Stimulated activated CD8-positive, alpha-beta memory T cell treated with anti-CD3 and anti-CD28 coated beads, Interleukin-15, amount 100 ng/mL, for 24 hours (primary cell): ENCODE measurements around the gene IL7R.
"Not testable (repeated sequence)": the region's sequence is repeated elsewhere in the genome, so short reads cannot be mapped to it uniquely, and the experiment has no call there.

Experiments used
- DNase-seq: peaks from one replicate; pipeline ENCODE4 v3.0.0-alpha.2; 2020; ENCODE audit warnings: low read depth

The IL7R gene

GRCh38 chr5:35877655-35878054 is 21.0 kb downstream of the IL7R start:
- no peak for DNase-seq

- no peak for DNase-seq
Observed at GRCh38 chr5:35878079-35878478, 21.4 kb downstream of the IL7R start.

GRCh38 chr5:35879096-35879495 is 22.4 kb downstream of the IL7R start:
- no peak for DNase-seq

GRCh38 chr5:35879649-35880048 is 23.0 kb downstream of the IL7R start:
- DNase-seq = no peak

- DNase-seq = no peak
Observed at GRCh38 chr5:35880156-35880555, 23.5 kb downstream of the IL7R start.

- no peak for DNase-seq
Observed at GRCh38 chr5:35881758-35882157, 25.1 kb downstream of the IL7R start.

- DNase-seq = no peak
Observed at GRCh38 chr5:35884191-35884769, 27.6 kb downstream of the IL7R start.

GRCh38 chr5:35884773-35885172 is 28.1 kb downstream of the IL7R start:
- DNase-seq = no peak

- no peak for DNase-seq
Observed at GRCh38 chr5:35886381-35886780, 29.7 kb downstream of the IL7R start.

GRCh38 chr5:35887321-35888100 is 30.8 kb downstream of the IL7R start:
- no peak for DNase-seq

- DNase-seq = no peak
Observed at GRCh38 chr5:35890021-35891020, 33.6 kb downstream of the IL7R start.

GRCh38 chr5:35892799-35893198 is 36.1 kb downstream of the IL7R start:
- not testable (repeated sequence) for DNase-seq

- DNase-seq = no peak
Observed at GRCh38 chr5:35894131-35894530, 37.4 kb downstream of the IL7R start.

- no peak for DNase-seq
Observed at GRCh38 chr5:35898952-35899660, 42.4 kb downstream of the IL7R start.

- no peak for DNase-seq
Observed at GRCh38 chr5:35899800-35900199, 43.1 kb downstream of the IL7R start.

- DNase-seq = no peak
Observed at GRCh38 chr5:35900972-35901695, 44.4 kb downstream of the IL7R start.

- no peak for DNase-seq
Observed at GRCh38 chr5:35902046-35902672, 45.5 kb downstream of the IL7R start.

- DNase-seq = no peak
Observed at GRCh38 chr5:35903631-35904203, 47.0 kb downstream of the IL7R start.

GRCh38 chr5:35904443-35905132 is 47.9 kb downstream of the IL7R start:
- DNase-seq = no peak

- DNase-seq = no peak
Observed at GRCh38 chr5:35908228-35908627, 51.5 kb downstream of the IL7R start.
